GM12892 (cell line): ENCODE data around the gene EMID1. TPM values are rescaled to one million over a fixed set of nuclear protein-coding genes. Genes with fewer than 3 reads are reported as not detected.

Source experiments
- DNase-seq: peaks from one replicate; pipeline ENCODE4 v3.0.0; 2011; ENCODE audit not compliant: insufficient read length
- FAIRE-seq: peaks from 2 replicates; lab custom pipeline; 2011; peaks lifted over from hg19 to GRCh38; lab: Jason Lieb, UNC
- POLR2A ChIP-seq: IDR thresholded peaks from 2 replicates; pipeline ENCODE4 v1.6.1; 2011; ENCODE audit warnings: low read depth, low read length, control low read depth
- POLR2AphosphoS5 ChIP-seq: IDR thresholded peaks from 2 replicates; pipeline ENCODE4 v1.6.1; 2011; ENCODE audit warnings: low read depth, low read length, control low read depth
- TAF1 ChIP-seq: IDR thresholded peaks from 2 replicates; pipeline ENCODE4 v1.6.1; 2011; ENCODE audit warnings: low read depth, mild to moderate bottlenecking, control low read depth, low read length, borderline replicate concordance
- polyA plus RNA-seq: library from polyadenylated mRNA; unstranded; fragments of >200 nt; gene quantifications from one replicate; pipeline ENCODE4 v1.2.1, GENCODE V29; 2012; ENCODE audit warnings: missing spikeins, inconsistent platforms; ENCODE audit not compliant: missing spikeins

EMID1 gene
- 10.9 TPM for polyA plus RNA-seq

DNA sequence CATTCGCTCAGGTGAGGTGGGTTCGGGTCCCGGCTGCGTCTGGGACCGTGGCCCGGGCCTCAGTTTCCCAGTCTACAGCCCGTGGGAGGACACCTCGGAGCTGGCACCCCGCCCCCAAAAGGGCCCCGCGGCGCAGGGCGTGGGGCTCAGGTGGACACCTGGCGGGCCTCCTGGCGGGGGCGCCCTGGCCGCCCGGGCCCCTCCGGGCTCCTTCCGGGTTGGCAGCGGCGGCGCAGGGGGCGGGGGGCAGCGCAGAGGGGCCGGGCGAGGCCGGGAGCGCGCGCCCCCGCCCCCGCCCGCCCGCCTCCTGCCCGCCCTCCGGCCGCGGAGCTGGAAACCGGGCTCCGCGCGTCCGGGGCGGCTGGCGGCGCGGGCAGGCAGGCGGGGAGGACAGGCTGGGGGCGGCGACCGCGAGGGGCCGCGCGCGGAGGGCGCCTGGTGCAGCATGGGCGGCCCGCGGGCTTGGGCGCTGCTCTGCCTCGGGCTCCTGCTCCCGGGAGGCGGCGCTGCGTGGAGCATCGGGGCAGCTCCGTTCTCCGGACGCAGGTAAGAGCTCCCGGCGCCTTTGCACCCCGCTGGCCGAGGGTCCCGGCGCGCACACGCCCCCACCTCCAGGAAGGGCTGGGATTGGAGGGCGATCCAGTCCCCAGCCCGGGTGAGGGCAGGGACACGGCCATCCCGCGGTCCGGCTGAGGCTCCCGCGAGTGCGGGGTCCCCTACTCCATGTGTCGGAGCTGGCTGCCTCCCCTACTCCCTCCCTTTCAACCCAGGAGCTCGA lies at the start of gene EMID1:
EMID1 (plus strand) TSS at position 303 of the 778 bp plus-strand sequence; CDS start at position 446, 143 bp downstream.
- FAIRE-seq (peak; percentile 85), DNase-seq (no peak)
- TF ChIP-seq TAF1 (no peak), POLR2A (peak; percentile 47; the same call in 1 of the 2 replicates)

- DNase-seq (no peak), FAIRE-seq (no peak)
- TF ChIP-seq TAF1: no peak
- no peak for TF ChIP-seq POLR2A
- TF ChIP-seq POLR2AphosphoS5: no peak
These were observed 49.7 kb upstream of the EMID1 start for GRCh38 chr22:29155966-29156365.

GRCh38 chr22:29156507-29156906 lies 49.2 kb upstream of the EMID1 start:
- no peak for TF ChIP-seq POLR2AphosphoS5
- TF ChIP-seq TAF1: no peak
- no peak for TF ChIP-seq POLR2A
- no peak for DNase-seq

GRCh38 chr22:29157759-29158535 lies 47.7 kb upstream of the EMID1 start:
- FAIRE-seq (no peak), DNase-seq (no peak)

More at GRCh38 chr22:29156507-29156906, 49.2 kb upstream of the EMID1 start:
- FAIRE-seq: peak; percentile 14

DNA sequence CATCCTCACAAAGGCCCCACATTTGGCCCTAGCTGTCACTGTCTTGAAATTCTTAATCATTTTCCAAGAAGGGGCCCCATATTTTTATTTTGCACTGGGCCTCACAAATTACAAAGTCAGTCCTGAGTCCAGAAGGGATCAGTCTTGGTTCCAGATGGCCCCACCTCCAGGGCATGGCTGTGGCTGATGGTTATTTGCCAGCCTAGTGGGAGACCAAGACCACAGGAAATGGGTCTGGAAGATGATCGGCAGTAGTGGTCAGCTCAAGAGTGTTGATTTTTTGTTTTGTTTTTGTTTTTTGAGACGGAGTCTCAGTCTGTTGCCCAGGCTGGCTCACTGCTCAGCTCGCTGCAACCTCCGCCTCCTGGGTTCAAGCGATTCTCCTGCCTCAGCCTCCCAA lies 47.1 kb upstream of the EMID1 start:
- no peak for TF ChIP-seq POLR2A
- DNase-seq: no peak
- no peak for FAIRE-seq

More at GRCh38 chr22:29157759-29158535, 47.7 kb upstream of the EMID1 start:
- TF ChIP-seq TAF1 (no peak), POLR2AphosphoS5 (no peak), POLR2A (no peak)

DNA sequence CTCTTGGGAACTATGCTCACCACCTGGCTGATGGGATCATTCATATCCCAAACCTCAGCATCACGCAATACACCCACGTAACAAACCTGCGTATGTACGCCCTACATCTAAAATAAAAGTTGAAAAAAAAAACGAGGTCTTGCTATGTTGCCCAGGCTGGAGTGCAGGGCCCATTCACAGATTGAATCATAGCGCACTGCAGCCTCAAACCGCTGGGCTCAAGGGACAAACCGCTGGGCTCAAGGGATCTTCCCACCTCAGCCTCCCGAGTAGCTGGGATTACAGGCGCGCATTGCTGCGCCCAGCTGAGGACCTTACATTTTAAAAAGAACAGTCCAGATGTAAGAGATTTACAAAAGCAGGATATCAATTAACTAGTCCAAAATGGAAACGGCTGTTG lies 41.9 kb upstream of the EMID1 start:
- FAIRE-seq (no peak), DNase-seq (no peak)
- TF ChIP-seq POLR2A (no peak), POLR2AphosphoS5 (no peak), TAF1 (no peak)

- TF ChIP-seq TAF1 (no peak), POLR2A (no peak), POLR2AphosphoS5 (no peak)
- FAIRE-seq (no peak), DNase-seq (no peak)
These were observed 40.2 kb upstream of the EMID1 start for GRCh38 chr22:29165321-29166060.

- DNase-seq (no peak), FAIRE-seq (peak; percentile 74)
- TF ChIP-seq POLR2AphosphoS5 (no peak), TAF1 (no peak)
These were observed 39.5 kb upstream of the EMID1 start for GRCh38 chr22:29166180-29166579.

GRCh38 chr22:29167032-29167911 lies 38.4 kb upstream of the EMID1 start:
- FAIRE-seq (peak; percentile 100), DNase-seq (peak; percentile 78)

GRCh38 chr22:29171721-29172120 lies 34.0 kb upstream of the EMID1 start:
- DNase-seq: no peak
- FAIRE-seq: no peak
- TF ChIP-seq POLR2A (no peak), TAF1 (no peak), POLR2AphosphoS5 (no peak)

More at GRCh38 chr22:29167032-29167911, 38.4 kb upstream of the EMID1 start:
- peak; percentile 31; the same call in 1 of the 2 replicates for TF ChIP-seq POLR2AphosphoS5
- TF ChIP-seq POLR2A: no peak
- no peak for TF ChIP-seq TAF1
